Endothelial cell (in vitro differentiated cells): ENCODE measurements around the gene KCNMB4. TPM values are rescaled to one million over a fixed set of nuclear protein-coding genes. Genes with fewer than 3 reads are reported as not detected.

ENCODE experiments used
- DNase-seq: peaks from one replicate; pipeline ENCODE4 v3.0.0; 2021; ENCODE audit warnings: low spot score
- H3K27ac Mint-ChIP-seq: one replicate; pipeline ENCODE4 v1.8.0; 2021; ENCODE audit warnings: mixed read lengths, inconsistent platforms; ENCODE audit not compliant: unreplicated experiment
- H3K27me3 Mint-ChIP-seq: one replicate; pipeline ENCODE4 v1.8.0; 2021; ENCODE audit warnings: mild to moderate bottlenecking, moderate library complexity, mixed read lengths, inconsistent platforms; ENCODE audit not compliant: unreplicated experiment
- H3K36me3 Mint-ChIP-seq: one replicate; pipeline ENCODE4 v1.8.0; 2021; ENCODE audit warnings: mild to moderate bottlenecking, low read depth, mixed read lengths, inconsistent platforms; ENCODE audit not compliant: unreplicated experiment
- H3K4me1 Mint-ChIP-seq: one replicate; pipeline ENCODE4 v1.8.0; 2021; ENCODE audit warnings: mild to moderate bottlenecking, mixed read lengths, inconsistent platforms; ENCODE audit not compliant: unreplicated experiment
- H3K4me3 Mint-ChIP-seq: one replicate; pipeline ENCODE4 v1.8.0; 2021; ENCODE audit warnings: mild to moderate bottlenecking, mixed read lengths, inconsistent platforms; ENCODE audit not compliant: unreplicated experiment
- H3K9me3 Mint-ChIP-seq: one replicate; pipeline ENCODE4 v1.8.0; 2021; ENCODE audit warnings: mixed read lengths, inconsistent platforms; ENCODE audit not compliant: unreplicated experiment
- total RNA-seq: library from RNA; stranded (reverse); fragmentation: NEBNext Ultra II Directional; extraction: Animal tissue kit (Norgen Biotek cat#: 25700); gene quantifications from one replicate; pipeline ENCODE4 v1.2.1, GENCODE V29; 2021; ENCODE audit not compliant: unreplicated experiment
- TF ChIP-seq, protein P1 (sequence below): fragments of 200-600 bp; sonication (generic); IDR thresholded peaks from one replicate; pipeline ENCODE4 v1.5.0; 2021; ENCODE audit warnings: antibody characterized with exemption; ENCODE audit not compliant: unreplicated experiment

The KCNMB4 gene
- total RNA-seq, 1 donor from 2014 or later: 17.4 TPM

DNA sequence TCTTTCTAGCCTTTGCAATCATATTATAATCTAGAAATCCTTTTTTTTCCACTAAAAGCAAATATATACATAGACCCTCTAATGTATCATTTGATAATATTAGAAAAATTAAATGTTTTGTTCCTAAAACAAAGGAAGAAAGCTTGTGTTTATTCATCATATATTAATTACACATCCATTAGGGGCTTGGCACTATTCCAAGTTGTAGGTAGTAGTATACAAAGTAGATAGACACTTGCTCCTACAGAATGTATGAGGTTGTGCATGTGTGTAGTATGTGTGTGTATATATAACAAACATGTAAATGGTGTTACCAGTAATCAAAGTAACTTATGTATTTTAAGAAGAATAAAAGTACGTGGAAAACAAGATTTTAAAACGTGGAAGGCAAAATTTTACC, 15.0 kb upstream of the KCNMB4 start:
- DNase-seq: no peak
- H3K9me3 Mint-ChIP-seq: no peaks in the 10 kb centered on the region
- TF ChIP-seq, protein P1, sequence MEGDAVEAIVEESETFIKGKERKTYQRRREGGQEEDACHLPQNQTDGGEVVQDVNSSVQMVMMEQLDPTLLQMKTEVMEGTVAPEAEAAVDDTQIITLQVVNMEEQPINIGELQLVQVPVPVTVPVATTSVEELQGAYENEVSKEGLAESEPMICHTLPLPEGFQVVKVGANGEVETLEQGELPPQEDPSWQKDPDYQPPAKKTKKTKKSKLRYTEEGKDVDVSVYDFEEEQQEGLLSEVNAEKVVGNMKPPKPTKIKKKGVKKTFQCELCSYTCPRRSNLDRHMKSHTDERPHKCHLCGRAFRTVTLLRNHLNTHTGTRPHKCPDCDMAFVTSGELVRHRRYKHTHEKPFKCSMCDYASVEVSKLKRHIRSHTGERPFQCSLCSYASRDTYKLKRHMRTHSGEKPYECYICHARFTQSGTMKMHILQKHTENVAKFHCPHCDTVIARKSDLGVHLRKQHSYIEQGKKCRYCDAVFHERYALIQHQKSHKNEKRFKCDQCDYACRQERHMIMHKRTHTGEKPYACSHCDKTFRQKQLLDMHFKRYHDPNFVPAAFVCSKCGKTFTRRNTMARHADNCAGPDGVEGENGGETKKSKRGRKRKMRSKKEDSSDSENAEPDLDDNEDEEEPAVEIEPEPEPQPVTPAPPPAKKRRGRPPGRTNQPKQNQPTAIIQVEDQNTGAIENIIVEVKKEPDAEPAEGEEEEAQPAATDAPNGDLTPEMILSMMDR: no peak
- H3K27me3 Mint-ChIP-seq: no peaks in the 10 kb centered on the region
- H3K36me3 Mint-ChIP-seq: peaks cover 8% of the 10 kb centered on the region
- no peak overlapping the region for H3K27ac Mint-ChIP-seq
- H3K4me3 Mint-ChIP-seq: no peak overlapping the region
- H3K4me1 Mint-ChIP-seq: no peaks in the 10 kb centered on the region

DNA sequence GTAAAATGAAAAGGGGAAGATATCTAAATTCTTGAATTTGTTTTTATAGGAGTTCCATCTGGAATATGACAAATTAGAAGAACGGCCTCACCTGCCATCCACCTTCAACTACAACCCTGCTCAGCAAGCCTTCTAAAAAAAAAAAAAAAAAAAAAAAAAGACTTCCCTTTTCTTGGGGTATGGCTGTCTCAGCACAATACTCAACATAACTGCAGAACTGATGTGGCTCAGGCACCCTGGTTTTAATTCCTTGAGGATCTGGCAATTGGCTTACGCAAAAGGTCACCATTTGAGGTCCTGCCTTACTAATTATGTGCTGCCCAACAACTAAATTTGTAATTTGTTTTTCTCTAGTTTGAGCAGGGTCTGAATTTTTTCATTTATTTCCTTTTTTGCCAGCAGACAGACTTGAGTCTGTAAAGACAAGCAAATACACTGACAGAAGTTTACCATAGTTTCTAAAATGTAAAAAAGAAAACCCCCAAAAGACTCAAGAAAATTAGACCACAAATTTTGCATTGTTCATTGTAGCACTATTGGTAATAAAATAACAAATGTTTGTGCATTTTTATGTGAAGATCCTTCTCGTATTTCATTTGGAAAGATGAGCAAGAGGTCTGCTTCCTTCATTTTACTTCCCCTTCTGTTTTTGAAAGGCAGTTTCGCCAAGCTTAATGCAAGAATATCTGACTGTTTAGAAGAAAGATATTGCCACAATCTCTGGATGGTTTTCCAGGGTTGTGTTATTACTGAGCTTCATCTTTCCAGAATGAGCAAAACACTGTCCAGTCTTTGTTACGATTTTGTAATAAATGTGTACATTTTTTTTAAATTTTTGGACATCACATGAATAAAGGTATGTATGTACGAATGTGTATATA, 12.1 kb upstream of the KCNMB4 start:
- no peaks in the 10 kb centered on the region for H3K27me3 Mint-ChIP-seq
- no peak overlapping the region for H3K4me3 Mint-ChIP-seq
- TF ChIP-seq, protein P1: no peak
- H3K4me1 Mint-ChIP-seq: peaks cover 2% of the 10 kb centered on the region
- DNase-seq: no peak
- H3K36me3 Mint-ChIP-seq: peaks cover 8% of the 10 kb centered on the region
- H3K9me3 Mint-ChIP-seq: no peaks in the 10 kb centered on the region
- no peak overlapping the region for H3K27ac Mint-ChIP-seq

DNA sequence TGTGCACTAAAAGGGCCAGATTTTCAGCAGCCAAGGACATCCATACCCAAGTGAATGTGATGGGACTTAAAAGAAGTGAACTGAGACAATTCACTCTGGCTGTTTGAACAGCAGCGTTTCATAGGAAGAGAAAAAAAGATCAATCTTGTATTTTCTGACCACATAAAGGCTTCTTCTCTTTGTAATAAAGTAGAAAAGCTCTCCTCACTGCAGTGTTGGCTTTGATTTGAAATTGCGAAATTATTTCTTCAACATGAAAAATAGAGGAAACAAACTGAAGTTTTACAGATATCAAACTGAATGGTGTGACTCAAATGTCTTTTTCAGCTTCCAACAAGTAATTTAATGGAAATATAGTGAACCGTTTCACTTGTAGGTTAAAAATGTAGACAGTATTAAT, 11.3 kb upstream of the KCNMB4 start:
- TF ChIP-seq, protein P1: no peak
- Mint-ChIP-seq H3K4me1 (peaks cover 2% of the 10 kb centered on the region), H3K36me3 (peaks cover 8% of the 10 kb centered on the region), H3K9me3 (no peaks in the 10 kb centered on the region), H3K4me3 (no peak overlapping the region), H3K27me3 (no peaks in the 10 kb centered on the region), H3K27ac (no peak overlapping the region)
- no peak for DNase-seq

DNA sequence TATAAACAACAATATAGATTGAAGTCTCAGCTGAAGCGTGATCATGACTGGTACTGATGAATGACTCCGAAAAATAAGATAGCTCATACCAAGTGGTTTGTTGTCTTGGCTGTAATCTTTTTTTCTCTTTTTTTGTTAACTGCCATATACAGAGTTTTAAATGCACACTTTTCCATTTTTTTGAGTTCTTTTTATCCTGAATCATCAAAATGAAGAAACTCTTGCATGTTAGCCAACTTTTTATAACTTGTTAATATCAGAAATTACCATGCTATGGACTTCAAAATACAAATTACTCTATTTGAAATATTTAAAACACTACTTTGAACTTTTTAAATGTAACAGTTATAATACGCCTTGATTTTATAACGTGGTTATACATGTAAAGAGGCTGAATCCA, 10.1 kb upstream of the KCNMB4 start:
- Mint-ChIP-seq H3K27me3 (no peaks in the 10 kb centered on the region), H3K9me3 (no peaks in the 10 kb centered on the region), H3K4me3 (no peak overlapping the region), H3K27ac (no peak overlapping the region), H3K36me3 (peaks cover 8% of the 10 kb centered on the region), H3K4me1 (peaks cover 2% of the 10 kb centered on the region)
- DNase-seq: no peak
- TF ChIP-seq, protein P1: no peak

DNA sequence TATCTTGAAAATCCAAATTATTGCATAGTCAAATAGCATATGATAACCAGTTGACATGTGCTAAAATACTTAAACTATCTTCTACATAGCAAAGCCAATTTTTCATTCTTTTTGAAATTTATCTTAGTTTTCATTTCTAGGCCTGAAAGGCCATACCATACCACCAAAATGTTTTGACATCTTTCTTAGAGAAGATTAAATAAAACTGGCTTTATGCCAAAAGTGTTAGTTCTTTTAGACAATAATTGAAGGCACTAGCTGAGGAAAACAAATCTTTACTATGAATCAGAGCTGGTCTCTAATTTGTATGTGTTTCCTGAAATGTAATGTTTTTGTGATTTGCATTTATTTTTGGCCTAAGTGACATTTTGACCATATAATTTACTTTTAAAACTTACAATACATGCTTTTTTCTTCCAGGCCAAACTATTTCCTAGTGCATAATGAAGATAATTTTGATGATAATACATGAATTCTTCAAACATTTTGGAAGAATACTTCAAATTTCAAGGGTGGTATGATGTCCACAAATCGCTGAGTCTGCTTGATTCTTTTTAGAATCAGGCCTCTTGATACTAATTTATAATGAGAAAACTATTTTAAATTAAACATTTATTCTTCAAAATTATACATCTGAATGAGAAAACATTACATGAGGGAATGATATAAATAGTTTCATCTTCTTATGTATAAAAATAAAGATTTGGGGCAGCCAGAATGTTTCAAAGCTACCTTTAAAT, 6.5 kb upstream of the KCNMB4 start:
- Mint-ChIP-seq H3K36me3 (peaks cover 4% of the 10 kb centered on the region), H3K27ac (no peak overlapping the region), H3K27me3 (peaks cover 1% of the 10 kb centered on the region), H3K9me3 (no peaks in the 10 kb centered on the region), H3K4me3 (no peak overlapping the region), H3K4me1 (peaks cover 5% of the 10 kb centered on the region)
- no peak for DNase-seq
- TF ChIP-seq, protein P1: no peak
